K562 (cell line): ENCODE data around the gene MYBPHL. TPM values are rescaled to one million over a fixed set of nuclear protein-coding genes. Genes with fewer than 3 reads are reported as not detected.

Experiments used
- ATAC-seq: fragments of 200-7000 bp; cut with Tn5 transposase; 3 replicates; pipeline ENCODE4 v1.9.1; 2020; ENCODE audit warnings: moderate library complexity
- BruUV-seq: library from RNA; stranded (reverse); fragments of 400-500 nt; replicated peaks from 2 replicates; lab custom pipeline; 2021; lab: Mats Ljungman, UMichigan
- CTCF ChIA-PET: fragments of 300-600 bp; formaldehyde crosslinking; extraction: SDS; loops from one replicate; lab custom pipeline; 2021; ENCODE audit warnings: low intra/inter-chr PET ratio; lab: Yijun Ruan, JAX
- POLR2A ChIA-PET: fragments of 300-600, 350-650 bp; sonication (Branson Sonifier 250); formaldehyde crosslinking; extraction: SDS; loops from one replicate; lab custom pipeline; 2021; ENCODE audit warnings: antibody characterized with exemption, inconsistent platforms; lab: Yijun Ruan, JAX
- DNase-seq, 4 experiments: peaks; one replicate each; pipeline versions ENCODE4 v3.0.0 to v3.0.0-alpha.2; 2011 to 2018; ENCODE audit warnings: low spot score in 3 of 4, mixed read lengths in 3 of 4; ENCODE audit errors: extremely low read depth in 1 of 4
- FAIRE-seq: peaks from 2 replicates; lab custom pipeline; 2011; peaks lifted over from hg19 to GRCh38; lab: Jason Lieb, UNC
- H2AFZ ChIP-seq: 2 replicates; pipeline ENCODE4 v1.6.0; 2011; ENCODE audit warnings: low read depth, low read length, control low read depth, inconsistent platforms
- H3K27ac ChIP-seq: fragments of 200-600 bp; 3 replicates; pipeline ENCODE4 v1.8.0; 2011; ENCODE audit warnings: low read depth, mild to moderate bottlenecking, control low read depth, inconsistent platforms, low read length, moderate library complexity, mixed read lengths; ENCODE audit errors: extremely low read depth
- H3K27me3 ChIP-seq, 2 experiments: fragments of 300-600 bp in 1 of 2; 2 replicates in 1 of 2; 3 replicates in 1 of 2; pipeline versions ENCODE4 v1.6.0 to v1.8.0; 2011; ENCODE audit warnings: inconsistent platforms in 2 of 2, low read length in 2 of 2, mild to moderate bottlenecking in 1 of 2, mixed read lengths in 1 of 2, moderate library complexity in 1 of 2; ENCODE audit not compliant: control insufficient read depth in 2 of 2, insufficient read depth in 2 of 2
- H3K36me3 ChIP-seq: fragments of 300-600 bp; 3 replicates; pipeline ENCODE4 v1.8.0; 2011; ENCODE audit warnings: mild to moderate bottlenecking, low read length, inconsistent platforms; ENCODE audit not compliant: control insufficient read depth, insufficient read depth
- H3K4me1 ChIP-seq, 2 experiments: fragments of 200-600 bp in 1 of 2; replicated peaks in 1 of 2; 2 replicates in 1 of 2; 3 replicates in 1 of 2; pipeline versions ENCODE4 v1.5.1 to v1.8.0; 2011; ENCODE audit warnings: inconsistent platforms in 2 of 2, low read length in 2 of 2, mild to moderate bottlenecking in 1 of 2, mixed read lengths in 1 of 2, moderate library complexity in 1 of 2; ENCODE audit not compliant: control insufficient read depth in 2 of 2, insufficient read depth in 2 of 2
- H3K4me2 ChIP-seq: 2 replicates; pipeline ENCODE4 v1.6.1; 2011; ENCODE audit warnings: low read length, control low read depth, inconsistent platforms, mixed read lengths; ENCODE audit not compliant: insufficient read depth
- H3K4me3 ChIP-seq: fragments of 200-600 bp; sonication (generic), shearing (Covaris generic); 2 replicates; pipeline ENCODE4 v1.5.1; 2016; ENCODE audit warnings: control low read depth, inconsistent platforms
- H3K79me2 ChIP-seq: fragments of 200-600 bp; 3 replicates; pipeline ENCODE4 v1.8.0; 2011; ENCODE audit warnings: low read length, inconsistent platforms; ENCODE audit not compliant: control insufficient read depth, insufficient read depth
- H3K9ac ChIP-seq, 2 experiments: 2 replicates each; pipeline versions ENCODE4 v1.6.0 to v1.6.1; 2011; ENCODE audit warnings: low read depth in 2 of 2, low read length in 2 of 2, control low read depth in 1 of 2, inconsistent platforms in 1 of 2, mild to moderate bottlenecking in 1 of 2, mixed read lengths in 1 of 2; ENCODE audit not compliant: insufficient read depth in 1 of 2
- H3K9me1 ChIP-seq: one replicate; pipeline ENCODE4 v1.6.0; 2011; ENCODE audit warnings: inconsistent platforms, mild to moderate bottlenecking, low read length, moderate library complexity; ENCODE audit not compliant: control insufficient read depth, insufficient read depth
- H3K9me3 ChIP-seq: replicated peaks from 2 replicates; pipeline ENCODE4 v1.5.1; 2011; ENCODE audit warnings: low read depth, low read length, inconsistent platforms; ENCODE audit not compliant: control insufficient read depth, insufficient read depth
- H4K20me1 ChIP-seq: replicated peaks from 2 replicates; pipeline ENCODE4 v1.6.1; 2011; ENCODE audit warnings: low read length, inconsistent platforms, mixed read lengths; ENCODE audit not compliant: control insufficient read depth, insufficient read depth
- ARID4B ChIP-seq: sonication (generic); formaldehyde crosslinking; IDR thresholded peaks from 2 replicates; pipeline ENCODE4 v1.8.0; 2022; ENCODE audit warnings: mild to moderate bottlenecking, missing genetic modification reagents
- CBFB ChIP-seq: sonication (generic); formaldehyde crosslinking; IDR thresholded peaks from 2 replicates; pipeline ENCODE4 v1.4.0; 2020; ENCODE audit warnings: mild to moderate bottlenecking, missing genetic modification reagents
- FOXA3 ChIP-seq, 2 experiments: fragments of 450-650 bp in 1 of 2; sonication (generic) in 1 of 2; formaldehyde crosslinking; IDR thresholded peaks in 1 of 2; conservative IDR thresholded peaks in 1 of 2; 2 replicates each; pipeline versions ENCODE4 v1.4.0 to v1.8.0; 2020 to 2022; ENCODE audit warnings: mild to moderate bottlenecking in 2 of 2, missing genetic modification reagents in 1 of 2
- KAT2B ChIP-seq: IDR thresholded peaks from one replicate; pipeline ENCODE4 v1.6.1; 2012; ENCODE audit warnings: low read depth, mild to moderate bottlenecking, control low read depth, inconsistent platforms, low read length, moderate library complexity
- PYGO2 ChIP-seq: fragments of 450-650 bp; IDR thresholded peaks from 2 replicates; pipeline ENCODE4 v1.6.1; 2016; ENCODE audit warnings: mild to moderate bottlenecking, missing genetic modification characterization, moderate library complexity, missing compliant biosample characterization
- TEAD4 ChIP-seq, 2 experiments: sonication (generic) in 1 of 2; formaldehyde crosslinking in 1 of 2; IDR thresholded peaks; 2 replicates each; pipeline versions ENCODE4 v1.6.1 to v1.8.0; 2012 to 2022; ENCODE audit warnings: borderline replicate concordance in 1 of 2, inconsistent platforms in 1 of 2, low read length in 1 of 2, mild to moderate bottlenecking in 1 of 2, missing genetic modification reagents in 1 of 2
- WGBS: fragments of 100-300 bp; shearing (Covaris generic); methylation state at CpG from one replicate; pipeline ENCODE4 v1.1.6; 2016; ENCODE audit warnings: low coverage, mixed read lengths; ENCODE audit not compliant: insufficient coverage; ENCODE audit errors: missing lambda C conversion rate; 5-methylcytosine and 5-hydroxymethylcytosine counted together
- in situ Hi-C: fragments of 300-500 bp; cut with MboI; formaldehyde crosslinking; loops from 4 replicates; pipeline ENCODE4 v1.15.0; 2018; ENCODE audit warnings: inconsistent platforms, mixed read lengths
- intact Hi-C: fragments of 100-400 bp; cut with micrococcal nuclease; formaldehyde crosslinking; loops from 2 replicates; pipeline ENCODE4 v1.14.2; 2022
- polyA plus RNA-seq, 8 experiments: library from polyadenylated mRNA; depleted of rRNA in 4 of 8; stranded (reverse) in 5 of 8; unstranded in 3 of 8; fragments of >200 nt; fragmentation: Nextera tagmentation in 2 of 8; fragmentation: Illumina TruSeq in 1 of 8; extraction: Ambion mirVana in 2 of 8; extraction: Trizol in 1 of 8; gene quantifications; 2 replicates each; pipeline versions ENCODE4 v1.2.1 to v1.2.3, GENCODE V29; 2011 to 2014; ENCODE audit warnings: inconsistent platforms in 1 of 8, missing spikeins in 1 of 8
- total RNA-seq, 7 experiments: library from RNA; depleted of rRNA in 6 of 7; stranded (reverse); fragments of >200 nt in 6 of 7; fragmentation: Illumina TruSeq in 2 of 7; extraction: Trizol in 2 of 7; gene quantifications; 2 replicates each; pipeline versions ENCODE4 v1.2.1 to v1.2.3, GENCODE V29; 2011 to 2021; ENCODE audit warnings: low replicate concordance in 1 of 7

The MYBPHL gene
- total and polyA plus RNA-seq, 9 of the 15 experiments (the other 6 are each of a cell fraction or from before 2014, with no cell fraction given) = 0.20 to 1.9 (median 0.33) TPM

- Histone ChIP-seq H3K36me3 (peaks cover 6% of the 10 kb centered on the region; the same call in 1 of the 3 replicates), H3K27ac (no peak overlapping the region)
- WGBS = 88% methylated on average over 32 of the region's 33 CpGs
- no peak for FAIRE-seq
- POLR2A ChIA-PET = interaction anchor here (1.2 to 3.2 kb wide), 3 partner anchors 10 to 47 kb away, joined by 3 to 24 read pairs (median 8); no protein-coding TSS in a partner anchor
- no peak for DNase-seq
- ATAC-seq = no peak
- in situ Hi-C loops = no loop called here
- TF ChIP-seq TEAD4 (IDR thresholded peaks at IDR 0.05; ENCODE audit: low read length) (no peak), TEAD4 (CRISPR knock-in tag; IDR thresholded peaks at IDR 0.05; ENCODE audit: borderline replicate concordance) (0 out of 2 replicates have a peak, but pooled peaks have one; percentile 32), FOXA3 (CRISPR knock-in tag; conservative IDR thresholded peaks at IDR 0.05 in 1 of 2, IDR thresholded peaks at IDR 0.05 in 1 of 2) (0 out of 4 replicates have a peak, but pooled peaks of 1 of the 2 experiments have one; percentile 43), KAT2B (no peak), ARID4B (CRISPR knock-in tag) (0 out of 2 replicates have a peak, but pooled peaks have one; percentile 54), CBFB (CRISPR knock-in tag) (0 out of 2 replicates have a peak, but pooled peaks have one; percentile 14), PYGO2 (tag) (no peak)
- TF ChIP-seq, all 486 proteins: peak for 4
- intact Hi-C loops = no loop called here
- Histone ChIP-seq H3K9me1 (peaks cover 4% of the 10 kb centered on the region), H3K27me3 (no peaks in the 10 kb centered on the region), H3K79me2 (peaks cover 28% of the 10 kb centered on the region), H3K9me3 (no peaks in the 10 kb centered on the region), H3K4me2 (peak overlapping the region; percentile 51), H3K4me1 (peaks cover 35 to 69% of the 10 kb centered on the region in 2 experiments), H4K20me1 (no peaks in the 10 kb centered on the region), H3K4me3 (peak overlapping the region; percentile 54; the same call in 1 of the 2 replicates), H3K9ac (peak overlapping the region; percentile 38 to 92; a peak in 3 of 4 replicates), H2AFZ (no peak overlapping the region)
- no TSS peak for BruUV-seq
- CTCF ChIA-PET = no interaction called here
These were observed 56.1 kb downstream of the MYBPHL start for GRCh38 chr1:109250454-109251276.
